ENCODE measurements around the gene SUPT3H. TPM values are rescaled to one million over a fixed set of nuclear protein-coding genes. Genes with fewer than 3 reads are reported as not detected.

Gene SUPT3H
- total RNA-seq, 1 donor from 2014 or later: 13.3 TPM

DNA sequence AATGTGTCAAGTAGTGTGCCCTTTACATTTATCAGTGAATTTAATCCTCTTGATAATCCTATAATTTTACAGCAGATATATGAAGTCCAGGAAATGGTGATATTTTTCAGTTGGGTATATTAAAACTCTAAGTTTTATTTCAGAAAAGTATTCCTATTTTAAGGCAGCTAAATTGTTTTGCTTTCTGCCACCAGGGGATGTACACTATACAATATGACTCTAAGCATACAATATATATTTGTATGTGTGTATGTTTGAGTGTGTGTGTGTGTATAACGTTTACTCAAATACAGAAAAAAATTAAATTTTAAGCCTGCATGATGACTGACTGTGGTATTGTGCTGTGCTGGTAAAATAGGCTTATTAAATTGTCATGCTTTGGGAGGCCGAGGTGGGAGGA is 151.7 kb downstream of the SUPT3H start:
- Mint-ChIP-seq H3K36me3 (ENCODE audit: low read depth) (peaks cover 2% of the 10 kb centered on the region), H3K9me3 (ENCODE audit: low read depth) (peaks cover 5% of the 10 kb centered on the region), H3K27ac (ENCODE audit: unreplicated experiment) (no peak overlapping the region), H3K27me3 (ENCODE audit: low read depth) (no peaks in the 10 kb centered on the region), H3K4me1 (ENCODE audit: low read depth) (no peaks in the 10 kb centered on the region), H3K4me3 (ENCODE audit: unreplicated experiment) (no peak overlapping the region)
- TF ChIP-seq, protein P1, sequence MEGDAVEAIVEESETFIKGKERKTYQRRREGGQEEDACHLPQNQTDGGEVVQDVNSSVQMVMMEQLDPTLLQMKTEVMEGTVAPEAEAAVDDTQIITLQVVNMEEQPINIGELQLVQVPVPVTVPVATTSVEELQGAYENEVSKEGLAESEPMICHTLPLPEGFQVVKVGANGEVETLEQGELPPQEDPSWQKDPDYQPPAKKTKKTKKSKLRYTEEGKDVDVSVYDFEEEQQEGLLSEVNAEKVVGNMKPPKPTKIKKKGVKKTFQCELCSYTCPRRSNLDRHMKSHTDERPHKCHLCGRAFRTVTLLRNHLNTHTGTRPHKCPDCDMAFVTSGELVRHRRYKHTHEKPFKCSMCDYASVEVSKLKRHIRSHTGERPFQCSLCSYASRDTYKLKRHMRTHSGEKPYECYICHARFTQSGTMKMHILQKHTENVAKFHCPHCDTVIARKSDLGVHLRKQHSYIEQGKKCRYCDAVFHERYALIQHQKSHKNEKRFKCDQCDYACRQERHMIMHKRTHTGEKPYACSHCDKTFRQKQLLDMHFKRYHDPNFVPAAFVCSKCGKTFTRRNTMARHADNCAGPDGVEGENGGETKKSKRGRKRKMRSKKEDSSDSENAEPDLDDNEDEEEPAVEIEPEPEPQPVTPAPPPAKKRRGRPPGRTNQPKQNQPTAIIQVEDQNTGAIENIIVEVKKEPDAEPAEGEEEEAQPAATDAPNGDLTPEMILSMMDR (IDR thresholded peaks at IDR 0.05): peak; percentile 53
- no peak for DNase-seq (ENCODE audit: low spot score)

DNA sequence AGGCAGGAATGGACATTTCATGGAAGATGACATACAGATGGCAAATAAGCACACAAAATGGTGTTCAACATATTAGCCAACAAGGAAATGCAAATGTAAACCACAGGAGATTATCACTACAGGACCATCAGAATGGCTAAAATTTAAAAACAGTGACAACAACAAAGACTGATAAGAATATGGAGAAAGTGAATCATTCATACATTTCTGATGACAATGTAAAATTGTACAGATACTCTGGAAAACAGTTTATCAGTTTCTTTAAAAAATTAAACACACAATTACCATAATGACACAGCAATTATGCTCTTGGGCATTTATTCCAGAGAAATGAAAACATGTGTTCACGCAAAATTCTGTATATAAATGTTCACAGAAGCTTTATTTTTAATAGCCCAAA is 155.4 kb downstream of the SUPT3H start:
- no peak for DNase-seq (ENCODE audit: low spot score)
- Mint-ChIP-seq H3K27ac (ENCODE audit: unreplicated experiment) (no peak overlapping the region), H3K4me3 (ENCODE audit: unreplicated experiment) (no peak overlapping the region), H3K4me1 (ENCODE audit: low read depth) (no peaks in the 10 kb centered on the region), H3K27me3 (ENCODE audit: low read depth) (no peaks in the 10 kb centered on the region), H3K9me3 (ENCODE audit: low read depth) (peaks cover 2% of the 10 kb centered on the region), H3K36me3 (ENCODE audit: low read depth) (no peaks in the 10 kb centered on the region)
- TF ChIP-seq, protein P1 (IDR thresholded peaks at IDR 0.05): no peak

DNA sequence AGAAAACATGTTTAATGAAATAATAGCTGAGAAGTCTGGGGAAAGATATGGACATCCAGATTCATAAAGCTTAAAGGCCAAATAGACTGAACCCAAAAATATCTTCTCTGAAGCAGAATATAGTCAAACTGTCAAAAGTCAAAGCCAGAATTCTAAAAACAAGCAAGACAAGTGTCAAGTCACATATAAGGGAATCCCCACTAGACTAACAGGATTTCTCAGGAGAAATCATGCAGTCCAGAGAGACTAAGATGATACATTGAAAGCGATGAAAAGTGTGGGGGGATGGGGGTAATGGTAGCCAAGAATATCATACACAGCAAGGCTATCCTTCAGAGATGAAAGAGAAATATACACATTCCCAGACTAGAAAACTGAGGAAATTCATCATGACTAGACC is 162.0 kb downstream of the SUPT3H start:
- Mint-ChIP-seq H3K9me3 (ENCODE audit: low read depth) (peaks cover 16% of the 10 kb centered on the region), H3K27me3 (ENCODE audit: low read depth) (no peaks in the 10 kb centered on the region), H3K4me3 (ENCODE audit: unreplicated experiment) (no peak overlapping the region), H3K36me3 (ENCODE audit: low read depth) (peaks cover 6% of the 10 kb centered on the region), H3K4me1 (ENCODE audit: low read depth) (no peaks in the 10 kb centered on the region), H3K27ac (ENCODE audit: unreplicated experiment) (no peak overlapping the region)
- TF ChIP-seq, protein P1 (IDR thresholded peaks at IDR 0.05): no peak
- DNase-seq (ENCODE audit: low spot score): no peak

DNA sequence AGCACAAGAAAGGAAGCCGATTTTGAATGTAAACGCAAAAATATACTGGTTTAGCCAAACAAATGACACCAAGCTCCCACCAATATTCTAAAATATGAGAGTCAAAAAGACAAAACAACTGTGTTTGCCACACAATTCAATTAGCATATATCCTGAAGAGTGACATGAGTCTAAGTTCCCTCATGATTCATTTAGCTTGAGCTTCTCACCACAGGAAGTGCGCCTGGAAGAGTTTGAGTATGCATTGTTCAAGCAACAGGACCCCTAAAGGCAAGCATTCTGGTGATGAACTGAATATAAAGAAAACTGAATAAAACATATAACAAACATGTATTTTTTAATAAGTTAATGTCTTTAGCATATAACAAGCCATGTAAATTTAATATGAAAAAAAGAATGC is 164.8 kb downstream of the SUPT3H start:
- Mint-ChIP-seq H3K4me1 (ENCODE audit: low read depth) (no peaks in the 10 kb centered on the region), H3K36me3 (ENCODE audit: low read depth) (peaks cover 18% of the 10 kb centered on the region), H3K27ac (ENCODE audit: unreplicated experiment) (no peak overlapping the region), H3K27me3 (ENCODE audit: low read depth) (no peaks in the 10 kb centered on the region), H3K9me3 (ENCODE audit: low read depth) (peaks cover 29% of the 10 kb centered on the region), H3K4me3 (ENCODE audit: unreplicated experiment) (no peak overlapping the region)
- DNase-seq (ENCODE audit: low spot score): no peak
- TF ChIP-seq, protein P1 (IDR thresholded peaks at IDR 0.05): no peak

DNA sequence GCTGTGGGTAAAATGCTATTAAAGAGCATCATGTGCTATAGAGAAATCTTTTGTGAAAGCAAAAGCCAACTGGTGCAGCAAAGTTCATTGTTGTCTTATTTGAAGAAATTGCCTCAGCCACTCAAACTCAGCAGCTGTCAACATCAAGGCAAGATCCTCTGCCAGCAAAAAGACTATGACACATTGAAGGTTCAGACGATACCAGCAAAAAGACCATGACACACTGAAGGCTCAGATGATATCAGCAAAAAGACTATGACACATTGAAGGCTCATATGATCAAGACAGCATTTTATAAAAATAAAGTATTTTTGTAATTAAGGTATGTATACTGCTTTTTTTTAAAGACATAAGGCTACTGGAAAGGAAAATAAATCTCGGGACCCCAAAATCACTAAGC is 168.0 kb downstream of the SUPT3H start:
- TF ChIP-seq, protein P1 (IDR thresholded peaks at IDR 0.05): no peak
- H3K27ac Mint-ChIP-seq (ENCODE audit: unreplicated experiment): no peak overlapping the region
- H3K4me3 Mint-ChIP-seq (ENCODE audit: unreplicated experiment): no peak overlapping the region
- no peaks in the 10 kb centered on the region for H3K27me3 Mint-ChIP-seq (ENCODE audit: low read depth)
- no peaks in the 10 kb centered on the region for H3K4me1 Mint-ChIP-seq (ENCODE audit: low read depth)
- H3K9me3 Mint-ChIP-seq (ENCODE audit: low read depth): peaks cover 28% of the 10 kb centered on the region
- H3K36me3 Mint-ChIP-seq (ENCODE audit: low read depth): peaks cover 21% of the 10 kb centered on the region
- no peak for DNase-seq (ENCODE audit: low spot score)

Data from chondrocyte (in vitro differentiated cells).